SU-DHL-6 (cell line): Measurements from ENCODE around the gene PDGFA.

Source experiments
- CTCF ChIP-seq: fragments of 200-600 bp; sonication (generic); IDR thresholded peaks from one replicate; pipeline ENCODE4 v1.5.1; 2017; ENCODE audit warnings: antibody characterized with exemption, mild to moderate bottlenecking, low read length, moderate library complexity; ENCODE audit not compliant: insufficient read depth, poor library complexity, severe bottlenecking
- EZH2phosphoT487 ChIP-seq: fragments of 200-600 bp; sonication (generic), shearing (Covaris generic); conservative IDR thresholded peaks from 2 replicates; pipeline ENCODE4 v1.6.1; 2018; ENCODE audit warnings: mild to moderate bottlenecking, antibody characterized with exemption, low read length, moderate library complexity, mixed read lengths

- TF ChIP-seq CTCF (no peak), EZH2phosphoT487 (no peak)
Observed at GRCh38 chr7:497946-498655, 21.5 kb downstream of the PDGFA start.
